ENCODE data around the gene STH.
"Not testable (repeated sequence)": the region's sequence is repeated elsewhere in the genome, so short reads cannot be mapped to it uniquely, and the experiment has no call there.

The STH gene, protein sequence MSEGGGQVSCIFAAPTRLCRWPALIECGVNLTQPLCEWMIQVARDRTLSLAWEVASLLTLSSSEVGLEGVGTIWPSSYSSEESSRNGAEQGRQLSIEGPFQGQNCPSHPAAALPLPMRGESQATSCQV

DNA sequence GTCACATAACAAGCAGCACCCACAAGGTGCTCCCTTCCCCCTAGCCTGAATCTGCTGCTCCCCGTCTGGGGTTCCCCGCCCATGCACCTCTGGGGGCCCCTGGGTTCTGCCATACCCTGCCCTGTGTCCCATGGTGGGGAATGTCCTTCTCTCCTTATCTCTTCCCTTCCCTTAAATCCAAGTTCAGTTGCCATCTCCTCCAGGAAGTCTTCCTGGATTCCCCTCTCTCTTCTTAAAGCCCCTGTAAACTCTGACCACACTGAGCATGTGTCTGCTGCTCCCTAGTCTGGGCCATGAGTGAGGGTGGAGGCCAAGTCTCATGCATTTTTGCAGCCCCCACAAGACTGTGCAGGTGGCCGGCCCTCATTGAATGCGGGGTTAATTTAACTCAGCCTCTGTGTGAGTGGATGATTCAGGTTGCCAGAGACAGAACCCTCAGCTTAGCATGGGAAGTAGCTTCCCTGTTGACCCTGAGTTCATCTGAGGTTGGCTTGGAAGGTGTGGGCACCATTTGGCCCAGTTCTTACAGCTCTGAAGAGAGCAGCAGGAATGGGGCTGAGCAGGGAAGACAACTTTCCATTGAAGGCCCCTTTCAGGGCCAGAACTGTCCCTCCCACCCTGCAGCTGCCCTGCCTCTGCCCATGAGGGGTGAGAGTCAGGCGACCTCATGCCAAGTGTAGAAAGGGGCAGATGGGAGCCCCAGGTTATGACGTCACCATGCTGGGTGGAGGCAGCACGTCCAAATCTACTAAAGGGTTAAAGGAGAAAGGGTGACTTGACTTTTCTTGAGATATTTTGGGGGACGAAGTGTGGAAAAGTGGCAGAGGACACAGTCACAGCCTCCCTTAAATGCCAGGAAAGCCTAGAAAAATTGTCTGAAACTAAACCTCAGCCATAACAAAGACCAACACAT is at the start of gene STH:
STH (plus strand) TSS at position 264 of the 913 bp plus-strand sequence; CDS start at position 294, 30 bp downstream.
- DNase-seq (ENCODE audit: low read depth), result no peak

DNA sequence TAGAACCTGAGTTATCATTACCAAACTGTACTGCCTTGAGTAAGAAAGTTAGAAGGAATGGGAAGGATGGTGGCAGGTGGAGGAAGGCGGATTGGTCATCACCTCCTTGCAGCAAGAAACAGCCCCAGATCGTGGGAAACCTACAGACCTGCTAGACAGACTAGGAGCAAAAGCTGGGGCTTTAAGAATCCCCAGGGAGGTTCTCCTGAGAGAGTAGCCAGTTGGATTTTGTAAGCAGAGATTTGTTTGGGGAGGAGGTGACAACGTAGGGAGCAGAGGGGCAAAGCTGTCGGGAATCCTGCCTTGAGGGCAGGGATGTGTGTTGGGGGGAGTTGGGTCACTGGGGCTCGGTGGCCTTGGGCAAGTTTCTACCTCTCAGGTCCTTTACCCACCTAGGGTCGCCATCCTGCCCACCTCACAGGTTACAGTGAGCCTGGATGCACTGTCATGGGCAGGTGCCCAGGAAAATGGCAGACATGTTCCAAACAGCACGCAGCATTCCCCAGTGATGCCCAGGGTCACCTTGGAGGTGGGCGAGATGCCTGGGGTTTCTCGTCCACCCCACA is 49.2 kb upstream of the STH start:
- no peak for DNase-seq (ENCODE audit: low read depth)

DNA sequence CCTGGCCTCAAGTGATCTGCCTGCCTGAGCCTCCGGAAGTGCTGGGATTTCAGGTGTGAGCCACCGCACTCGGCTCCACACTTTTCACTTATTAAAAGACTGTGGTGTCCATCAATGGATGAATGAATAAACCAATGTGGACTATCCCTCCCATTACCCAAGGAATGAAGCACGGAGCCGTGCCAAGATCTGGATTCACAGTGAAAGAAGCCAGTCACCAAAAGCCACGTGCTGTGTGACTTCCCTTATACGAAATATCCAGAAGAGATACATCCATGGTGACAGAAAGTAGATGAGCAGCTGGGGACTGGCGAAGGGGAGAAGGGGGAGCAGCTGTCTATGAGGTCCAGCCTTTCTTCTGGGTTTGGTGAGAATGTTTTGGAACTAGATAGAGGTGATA is 48.2 kb upstream of the STH start:
- no peak for DNase-seq (ENCODE audit: low read depth)

DNA sequence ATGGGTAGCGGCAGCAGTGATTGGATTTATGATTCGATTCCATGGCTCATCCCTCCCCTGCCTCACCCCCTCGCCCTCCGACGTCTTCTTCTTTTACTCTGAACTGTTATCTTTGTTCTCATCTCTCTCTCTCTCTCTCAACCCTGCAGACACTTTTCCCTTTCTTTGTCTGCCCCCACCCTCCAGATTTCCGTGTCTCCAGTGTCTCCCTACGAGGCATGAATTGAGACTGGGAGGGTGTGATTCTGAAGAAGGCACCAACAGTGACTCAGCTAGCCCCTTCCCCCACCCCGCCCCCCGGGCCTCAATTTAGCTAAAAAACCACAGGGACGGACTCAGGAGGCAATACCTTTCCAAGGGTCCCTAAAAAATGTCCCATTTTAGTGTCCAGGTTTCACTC is 47.6 kb upstream of the STH start:
- DNase-seq (ENCODE audit: low read depth), result no peak

DNA sequence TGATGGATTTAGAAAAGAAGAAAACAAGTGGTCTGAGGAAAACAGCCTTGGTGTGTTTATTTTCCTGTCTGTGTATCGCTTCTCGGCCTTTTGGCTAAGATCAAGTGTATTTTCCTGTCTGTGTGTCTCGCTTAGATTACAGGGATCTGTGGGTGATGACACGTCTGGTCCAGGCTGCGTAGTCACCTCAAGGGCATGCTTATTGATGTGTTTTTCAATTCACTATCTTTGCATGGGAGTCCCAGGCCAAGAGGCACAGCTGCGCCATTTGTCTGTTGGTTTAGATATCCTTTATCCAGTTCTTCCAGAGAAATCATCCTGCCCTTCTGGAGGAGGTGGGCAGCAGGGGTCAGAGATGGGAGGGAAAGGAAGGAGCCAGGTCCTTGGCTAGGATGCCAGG is 47.1 kb upstream of the STH start:
- no peak for DNase-seq (ENCODE audit: low read depth)

DNA sequence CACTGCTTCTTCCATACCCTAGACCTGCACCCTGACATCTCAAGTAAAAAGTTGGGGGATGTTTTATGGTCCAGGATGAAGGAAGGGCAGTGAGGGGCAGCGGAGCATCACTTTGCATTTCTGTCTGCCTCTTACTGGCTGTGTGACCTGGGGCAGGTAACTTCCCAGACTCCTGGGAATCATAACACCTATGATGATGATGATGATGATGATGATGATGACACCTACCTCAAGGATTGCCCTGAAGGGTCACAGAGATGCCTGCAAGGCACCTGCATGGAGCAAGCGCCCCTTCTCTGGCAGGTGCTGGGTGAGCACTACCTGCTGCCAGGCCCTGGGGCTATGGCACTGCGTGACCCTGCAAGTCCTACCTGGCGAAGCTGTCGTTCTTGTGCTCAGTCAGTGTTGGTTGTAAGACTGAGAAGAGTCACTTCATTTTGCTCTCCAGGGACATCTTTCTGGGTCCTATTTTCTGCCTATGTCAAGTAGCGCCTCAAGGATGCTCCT is 46.2 kb upstream of the STH start:
- no peak for DNase-seq (ENCODE audit: low read depth)

DNA sequence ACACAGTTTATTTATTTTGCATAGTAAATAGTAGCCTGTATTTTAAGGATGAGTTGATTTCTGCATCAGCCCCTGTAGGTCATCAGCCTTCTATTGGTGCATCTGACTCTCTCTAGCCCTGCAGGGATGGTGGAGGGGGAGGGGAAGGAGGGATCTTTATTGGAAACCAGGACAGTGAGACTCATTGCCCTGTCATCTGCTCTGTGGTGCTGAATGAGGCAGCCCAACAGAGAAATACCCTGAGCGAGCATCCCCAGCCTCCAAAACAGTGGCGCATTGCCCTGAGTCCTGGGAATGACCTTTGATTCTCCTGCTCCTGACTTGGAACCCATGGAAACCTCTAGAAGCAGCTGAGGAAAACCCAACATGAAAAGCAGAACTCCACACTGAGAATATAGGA is 45.5 kb upstream of the STH start:
- DNase-seq (ENCODE audit: low read depth), result no peak

DNA sequence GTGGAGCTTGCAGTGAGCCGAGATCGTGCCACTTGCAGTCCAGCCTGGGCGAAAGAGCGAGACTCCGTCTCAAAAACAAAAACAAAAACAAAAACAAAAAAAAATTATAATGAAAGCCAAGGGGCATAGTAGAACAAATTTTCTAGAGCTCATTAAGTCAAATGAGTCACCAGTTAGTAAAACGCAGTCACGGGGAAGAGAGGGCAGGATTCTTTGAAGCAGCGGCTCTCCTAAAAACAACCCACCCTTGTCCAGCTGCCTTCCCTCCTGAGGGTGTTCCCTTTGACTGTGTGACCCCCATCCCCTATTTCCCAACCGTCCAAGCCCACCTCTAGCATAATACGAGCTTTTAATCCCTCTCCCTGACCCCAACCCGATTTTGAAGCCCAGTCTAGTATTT is 44.1 kb upstream of the STH start:
- DNase-seq (ENCODE audit: low read depth), result no peak

DNA sequence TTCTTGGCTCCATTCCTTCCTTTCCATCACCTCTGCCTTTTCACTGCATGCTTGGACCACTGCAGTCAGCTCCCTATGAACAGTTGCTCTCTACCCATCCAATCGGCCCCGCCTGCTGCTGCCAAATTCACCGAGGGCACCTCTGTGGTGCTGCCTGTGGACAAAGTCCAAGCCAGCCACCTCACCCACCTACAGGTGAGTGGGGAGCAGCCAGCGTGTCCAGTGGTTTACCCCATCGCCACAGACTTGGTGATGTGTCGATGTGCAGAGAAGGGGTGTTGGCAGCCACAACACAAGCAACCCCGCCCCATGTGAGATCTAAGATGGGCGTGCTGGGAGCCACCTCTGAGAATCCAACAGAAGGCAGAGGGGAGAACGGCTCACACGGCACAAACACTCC is 43.7 kb upstream of the STH start:
- DNase-seq (ENCODE audit: low read depth), result no peak

DNA sequence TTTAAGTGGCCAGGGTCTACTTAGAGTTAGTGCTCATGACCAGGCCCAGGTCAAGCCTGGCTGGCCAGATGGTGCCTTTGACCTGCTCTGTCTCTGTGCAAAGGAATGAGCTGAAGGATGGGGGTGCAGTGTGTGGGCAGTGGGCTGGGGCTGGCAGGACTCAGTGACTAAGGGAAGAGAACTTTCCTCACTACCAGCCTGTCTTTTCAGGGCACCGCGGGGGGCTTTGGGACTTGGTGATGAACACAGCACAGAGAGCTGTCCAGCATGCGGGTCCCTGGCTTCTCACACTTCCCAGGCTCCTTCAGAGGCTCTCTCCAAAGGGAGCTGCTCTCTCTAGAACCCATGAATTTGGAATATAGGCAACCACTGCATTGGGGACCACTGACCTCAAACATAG is 43.0 kb upstream of the STH start:
- no peak for DNase-seq (ENCODE audit: low read depth)

DNA sequence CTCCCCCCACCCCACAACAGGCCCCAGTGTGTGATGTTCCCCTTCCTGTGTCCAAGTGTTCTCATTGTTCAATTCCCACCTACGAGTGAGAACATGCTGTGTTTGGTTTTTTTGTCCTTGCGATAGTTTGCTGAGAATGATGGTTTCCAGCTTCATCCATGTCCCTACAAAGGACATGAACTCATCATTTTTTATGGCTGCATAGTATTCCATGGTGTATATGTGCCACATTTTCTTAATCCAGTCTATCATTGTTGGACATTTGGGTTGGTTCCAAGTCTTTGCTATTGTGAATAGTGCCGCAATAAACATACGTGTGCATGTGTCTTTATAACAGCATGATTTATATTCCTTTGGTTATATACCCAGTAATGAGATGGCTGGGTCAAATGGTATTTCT is 42.3 kb upstream of the STH start:
- not testable (repeated sequence) for DNase-seq (ENCODE audit: low read depth)

DNA sequence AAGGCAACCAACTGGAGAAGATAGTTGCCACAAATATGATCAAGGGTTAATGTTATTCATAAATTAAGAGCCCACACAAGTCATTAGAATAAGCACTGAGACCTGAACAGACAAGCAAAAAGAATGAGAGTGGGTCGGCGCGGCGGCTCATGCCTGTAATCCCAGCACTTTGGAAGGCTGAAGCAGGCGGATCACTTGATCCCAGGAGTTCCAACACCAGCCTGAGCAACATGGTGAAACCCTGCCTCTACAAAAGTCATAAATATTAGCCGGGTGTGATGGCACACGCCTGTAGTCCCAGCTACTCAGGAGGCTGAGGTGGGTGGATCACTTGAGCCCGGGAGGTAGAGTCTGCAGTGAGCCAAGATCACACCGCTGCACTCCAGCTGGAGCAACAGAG is 40.7 kb upstream of the STH start:
- DNase-seq (ENCODE audit: low read depth), result no peak

DNA sequence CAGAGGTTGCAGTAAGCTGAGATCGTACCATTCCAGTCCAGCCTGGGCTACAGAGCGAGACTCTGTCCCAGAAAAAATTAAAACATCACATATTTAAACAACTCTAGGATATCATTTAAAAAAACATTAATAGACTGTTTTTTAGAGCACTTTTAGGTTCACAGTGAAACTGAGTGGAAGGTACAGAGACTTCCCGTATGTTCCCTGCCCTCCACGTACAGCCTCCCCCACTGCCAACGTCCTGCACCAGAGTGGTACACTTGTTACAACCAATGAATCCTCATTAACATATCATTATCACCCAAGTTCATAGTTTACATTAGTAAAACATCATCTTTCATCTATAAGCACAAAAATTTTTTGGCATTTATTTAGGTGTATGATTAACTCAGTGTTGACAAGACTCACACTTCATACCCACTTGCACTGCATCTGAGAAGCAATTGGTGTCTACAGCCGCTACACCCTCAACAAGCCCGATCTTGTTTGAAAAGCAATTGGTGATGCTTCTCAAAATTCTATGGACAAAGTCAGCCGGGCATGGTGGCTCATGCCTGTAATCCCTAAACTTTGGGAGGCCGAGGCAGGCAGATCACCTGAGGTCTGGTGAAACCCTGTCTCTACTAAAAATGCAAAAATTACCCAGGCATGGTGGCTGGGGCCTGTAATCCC is 39.9 kb upstream of the STH start:
- DNase-seq (ENCODE audit: low read depth), result no peak

DNA sequence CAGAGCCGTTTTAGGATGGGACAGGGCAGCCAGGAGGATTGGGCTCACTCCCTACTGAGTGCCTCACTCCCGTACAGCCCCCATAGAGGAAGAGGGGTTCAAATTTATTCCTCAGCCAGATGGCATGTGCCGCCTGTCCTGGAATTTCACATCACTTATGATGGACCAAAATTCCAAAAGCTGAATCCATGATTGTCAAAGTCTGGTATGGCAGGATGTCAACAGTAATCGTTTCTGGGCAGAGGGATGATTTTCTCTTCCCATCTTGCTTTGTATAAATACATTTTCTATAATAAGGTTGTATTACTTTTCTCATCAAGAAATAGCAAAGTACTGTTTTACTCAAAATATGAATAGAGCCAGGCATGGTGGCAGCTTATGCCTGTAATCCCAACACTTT is 38.7 kb upstream of the STH start:
- DNase-seq (ENCODE audit: low read depth), result no peak

DNA sequence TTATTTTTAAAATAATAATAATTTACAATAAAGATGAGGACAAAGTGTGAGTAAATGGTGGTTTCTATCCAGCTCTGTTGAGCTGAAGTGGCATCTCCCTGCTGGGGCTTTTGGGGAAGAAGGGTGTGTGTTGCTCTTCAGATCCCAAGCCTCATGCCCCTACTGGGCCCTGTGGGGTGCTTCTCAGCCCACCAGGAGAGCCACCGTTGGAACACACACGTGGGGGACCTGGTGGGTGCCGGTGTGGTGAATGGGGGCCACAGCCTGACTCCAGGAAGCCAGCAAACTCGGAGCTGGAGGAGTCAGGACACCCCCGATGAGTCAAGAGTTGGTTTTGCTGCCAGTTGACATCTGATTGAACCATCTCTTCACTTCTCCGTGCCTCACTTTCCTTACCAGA is 37.8 kb upstream of the STH start:
- DNase-seq (ENCODE audit: low read depth), result no peak

DNA sequence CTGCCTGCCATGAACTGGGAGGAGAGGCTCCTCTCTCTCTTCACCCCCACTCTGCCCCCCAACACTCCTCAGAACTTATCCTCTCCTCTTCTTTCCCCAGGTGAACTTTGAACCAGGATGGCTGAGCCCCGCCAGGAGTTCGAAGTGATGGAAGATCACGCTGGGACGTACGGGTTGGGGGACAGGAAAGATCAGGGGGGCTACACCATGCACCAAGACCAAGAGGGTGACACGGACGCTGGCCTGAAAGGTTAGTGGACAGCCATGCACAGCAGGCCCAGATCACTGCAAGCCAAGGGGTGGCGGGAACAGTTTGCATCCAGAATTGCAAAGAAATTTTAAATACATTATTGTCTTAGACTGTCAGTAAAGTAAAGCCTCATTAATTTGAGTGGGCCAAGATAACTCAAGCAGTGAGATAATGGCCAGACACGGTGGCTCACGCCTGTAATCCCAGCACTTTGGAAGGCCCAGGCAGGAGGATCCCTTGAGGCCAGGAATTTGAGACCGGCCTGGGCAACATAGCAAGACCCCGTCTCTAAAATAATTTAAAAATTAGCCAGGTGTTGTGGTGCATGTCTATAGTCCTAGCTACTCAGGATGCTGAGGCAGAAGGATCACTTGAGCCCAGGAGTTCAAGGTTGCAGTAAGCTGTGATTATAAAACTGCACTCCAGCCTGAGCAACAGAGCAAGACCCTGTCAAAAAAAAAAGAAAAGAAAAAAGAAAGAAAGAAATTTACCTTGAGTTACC is 36.7 kb upstream of the STH start:
- DNase-seq (ENCODE audit: low read depth), result no peak

DNA sequence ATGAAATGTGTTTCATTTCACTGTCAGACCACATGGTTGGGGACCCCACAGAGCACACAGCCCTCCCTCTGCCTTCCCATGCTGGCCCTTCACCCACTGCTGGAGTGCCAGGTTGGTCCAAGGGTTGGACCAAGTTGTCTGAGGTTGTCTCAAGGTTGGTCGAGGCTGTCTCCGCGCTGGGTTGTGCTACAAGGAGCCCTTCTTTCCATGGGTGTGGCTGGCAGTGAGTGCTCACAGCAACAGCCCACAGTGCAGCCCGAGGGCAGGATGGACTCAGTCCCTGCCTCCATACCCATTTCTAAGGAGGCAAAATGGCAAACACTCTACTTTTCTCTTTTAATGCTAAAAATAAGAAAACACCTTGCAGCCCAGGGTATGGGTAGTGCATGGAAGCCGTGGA is 35.8 kb upstream of the STH start:
- DNase-seq (ENCODE audit: low read depth), result no peak

DNA sequence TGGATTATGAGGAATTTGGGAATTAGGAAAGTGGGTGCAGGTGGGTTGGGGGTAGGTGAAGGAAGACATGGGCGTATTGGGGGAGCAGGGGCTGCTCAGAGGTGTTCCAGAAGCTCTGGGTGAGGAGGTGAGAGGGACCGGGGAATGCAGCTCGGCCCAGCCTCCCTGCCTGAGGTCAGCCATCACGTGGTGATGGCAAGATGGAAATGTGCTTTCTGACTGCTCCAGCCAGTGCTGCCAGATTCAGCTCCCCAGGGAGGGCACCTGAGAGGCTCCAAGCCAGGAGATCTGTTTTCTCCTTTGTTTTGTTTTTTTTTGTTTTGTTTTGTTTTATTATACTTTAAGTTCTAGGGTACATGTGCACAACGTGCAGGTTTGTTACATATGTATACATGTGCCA is 35.2 kb upstream of the STH start:
- no peak for DNase-seq (ENCODE audit: low read depth)

DNA sequence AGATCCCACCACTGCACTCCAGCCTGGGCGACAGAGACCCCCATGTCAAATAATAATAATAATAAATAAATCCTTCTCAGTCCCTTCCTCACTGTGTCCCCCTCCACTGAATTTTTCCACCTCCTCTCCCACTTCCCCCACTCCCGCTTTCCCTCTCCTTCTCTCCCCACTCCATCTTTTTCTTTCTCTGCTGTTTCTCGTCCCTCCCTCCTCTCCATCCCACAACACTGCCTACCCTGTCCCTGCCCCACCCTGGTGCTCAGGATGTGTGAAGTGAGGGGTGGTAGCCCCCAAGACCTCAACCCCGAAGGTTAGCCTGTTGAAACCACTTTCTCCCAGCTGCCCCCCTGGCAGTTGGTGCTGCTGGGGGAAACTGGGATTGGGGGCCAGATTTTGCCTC is 34.4 kb upstream of the STH start:
- DNase-seq (ENCODE audit: low read depth), result no peak

DNA sequence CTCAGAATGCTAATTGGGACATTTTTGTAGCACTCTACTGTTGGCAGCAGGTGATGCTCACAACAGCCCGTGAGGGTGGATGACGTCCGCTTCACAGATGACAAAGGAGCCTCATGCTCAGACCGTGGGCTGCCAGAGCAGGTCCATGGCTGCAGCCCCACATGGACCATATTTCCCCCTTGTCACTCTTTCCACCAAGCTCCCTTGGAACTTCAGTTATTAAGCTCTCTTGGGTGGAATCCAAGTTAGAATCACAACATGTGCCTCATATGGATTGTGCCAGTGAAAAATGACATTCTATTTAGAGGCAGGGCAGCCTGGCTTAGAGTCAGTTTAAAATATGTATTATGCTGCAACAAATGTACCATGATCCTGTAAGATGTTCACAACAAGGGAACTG is 33.2 kb upstream of the STH start:
- no peak for DNase-seq (ENCODE audit: low read depth)

DNA sequence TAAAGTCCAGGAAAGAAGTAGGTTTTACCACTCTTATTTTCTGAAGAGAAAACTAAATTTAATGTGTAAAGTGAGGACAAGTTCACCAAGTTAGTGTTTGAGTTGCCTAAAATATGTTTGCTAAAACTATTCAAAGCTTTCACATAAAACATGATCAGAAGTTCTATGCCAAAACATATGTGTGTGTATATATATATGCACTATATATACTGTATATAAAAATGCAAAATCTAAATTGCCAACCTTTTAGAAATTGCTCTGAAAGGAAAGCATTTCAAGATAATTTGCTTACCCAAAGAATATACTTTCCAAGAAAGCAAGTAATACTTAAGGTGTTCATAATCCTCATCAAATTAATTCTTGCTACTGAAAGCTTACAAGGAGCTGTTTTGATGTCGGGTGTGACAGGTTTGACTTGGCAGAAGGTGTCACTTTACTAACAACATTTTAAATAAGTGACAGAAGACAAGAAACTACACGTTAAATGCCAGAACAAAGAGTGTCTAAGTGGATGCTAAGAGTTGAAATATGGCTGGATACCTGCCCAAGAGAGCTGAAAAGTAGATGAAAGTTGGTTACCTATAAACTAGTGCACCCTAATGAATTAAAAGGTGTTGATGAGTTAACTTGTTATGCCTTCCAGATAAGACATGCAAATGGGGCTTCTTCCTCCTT is 32.3 kb upstream of the STH start:
- DNase-seq (ENCODE audit: low read depth), result no peak

DNA sequence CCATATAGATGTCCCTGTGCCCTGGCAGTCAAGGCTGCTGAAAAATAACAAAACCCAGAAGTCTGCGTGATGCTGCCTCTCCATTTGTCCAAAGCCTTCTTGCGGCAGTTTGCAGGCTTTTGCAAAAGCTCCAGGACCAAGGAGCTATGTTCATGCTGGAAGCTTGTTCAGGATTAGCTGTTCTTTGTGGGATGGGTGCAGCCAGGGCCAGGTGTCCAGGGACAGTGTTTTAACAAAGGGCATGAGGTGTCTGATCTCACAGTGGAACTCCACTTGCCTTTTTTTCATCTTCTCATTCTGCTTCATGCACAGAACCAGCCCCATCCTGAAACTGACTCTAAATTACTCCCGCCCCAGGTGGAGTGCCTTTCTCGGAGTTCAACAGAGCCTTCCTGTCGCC is 31.7 kb upstream of the STH start:
- DNase-seq (ENCODE audit: low read depth), result no peak

Measured in stimulated activated CD8-positive, alpha-beta memory T cell treated with anti-CD3 and anti-CD28 coated beads, Interleukin-7, amount 100 ng/mL, for 24 hours (primary cell).